Measurements from ENCODE around the gene KCNQ1.

Gene KCNQ1

GRCh38 chr11:2820976-2821375 lies 376.2 kb downstream of the KCNQ1 start:
- DNase-seq = no peak

- DNase-seq = no peak
These were observed 377.1 kb downstream of the KCNQ1 start for GRCh38 chr11:2821891-2822290.

- no peak for DNase-seq
These were observed 380.0 kb downstream of the KCNQ1 start for GRCh38 chr11:2824851-2825250.

DNA sequence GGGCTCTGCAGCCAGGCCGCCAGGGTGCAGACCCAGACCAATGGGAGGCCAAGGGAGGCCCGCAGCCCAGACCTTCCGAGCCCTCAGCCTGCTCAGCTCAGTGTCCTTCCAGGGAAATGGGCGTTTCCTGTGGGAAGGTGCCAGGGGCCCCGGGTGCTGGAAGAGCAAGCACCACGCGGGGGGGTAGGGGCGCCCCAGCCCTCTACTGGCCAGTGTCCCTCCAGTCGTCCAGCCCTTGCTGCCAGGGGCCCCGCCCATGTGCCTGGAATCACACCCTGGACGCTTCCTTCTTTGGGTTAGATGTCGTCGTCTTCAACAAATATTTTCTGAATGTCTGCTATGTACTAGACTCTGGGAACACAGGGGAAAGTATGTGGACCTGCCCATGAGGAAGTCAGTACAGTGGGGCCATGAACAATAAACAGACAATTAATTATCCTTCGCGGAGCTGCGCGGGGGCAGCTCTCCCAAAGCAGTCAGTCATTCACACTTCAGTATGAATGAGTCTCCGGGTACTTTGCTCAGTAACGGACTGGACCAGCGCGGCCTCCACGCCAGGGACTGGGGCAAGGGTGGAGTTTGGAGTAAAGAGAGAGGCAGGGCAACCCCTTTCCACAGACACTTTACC lies 380.6 kb downstream of the KCNQ1 start:
- DNase-seq = no peak

DNA sequence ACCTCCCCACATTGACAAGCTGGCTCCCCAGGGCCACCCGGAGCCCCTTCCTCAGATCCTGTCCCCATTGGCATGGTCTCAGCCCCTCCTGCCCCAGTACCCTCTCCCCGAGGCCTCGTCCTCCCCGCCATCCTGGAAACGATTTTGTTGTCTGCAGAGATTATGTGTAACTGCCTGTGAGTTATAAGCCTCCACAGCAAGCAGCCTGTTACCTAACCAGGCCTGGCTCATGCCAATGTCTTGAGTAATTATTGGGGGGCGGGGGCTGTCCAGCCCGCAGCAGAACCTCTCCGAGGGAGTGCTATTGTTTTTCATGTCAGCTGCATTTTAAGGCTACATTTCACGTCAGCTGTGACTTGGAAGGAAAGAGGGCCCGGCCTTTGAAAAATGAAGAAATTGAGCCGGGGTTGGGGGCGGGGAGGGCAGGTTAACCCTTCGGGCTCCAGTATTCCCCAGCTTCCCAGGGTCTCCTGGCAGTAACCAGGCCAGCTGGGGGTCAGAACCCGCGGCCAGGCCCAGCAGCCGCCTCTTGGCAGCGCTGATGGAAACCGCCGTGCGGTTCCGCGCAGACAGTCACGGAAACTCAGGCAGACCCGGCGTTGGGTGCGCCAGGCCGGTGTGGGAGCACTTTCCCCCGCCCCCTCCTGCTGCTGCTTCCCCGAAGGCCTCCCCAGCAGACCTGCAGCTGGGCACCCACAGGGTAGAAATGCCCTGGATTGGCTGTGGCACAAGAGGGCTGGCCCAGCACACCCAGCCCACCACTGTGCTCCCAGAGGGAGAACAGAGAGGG lies 381.3 kb downstream of the KCNQ1 start:
- no peak for DNase-seq

- DNase-seq = no peak
These were observed 381.9 kb downstream of the KCNQ1 start for GRCh38 chr11:2826679-2827056.

DNA sequence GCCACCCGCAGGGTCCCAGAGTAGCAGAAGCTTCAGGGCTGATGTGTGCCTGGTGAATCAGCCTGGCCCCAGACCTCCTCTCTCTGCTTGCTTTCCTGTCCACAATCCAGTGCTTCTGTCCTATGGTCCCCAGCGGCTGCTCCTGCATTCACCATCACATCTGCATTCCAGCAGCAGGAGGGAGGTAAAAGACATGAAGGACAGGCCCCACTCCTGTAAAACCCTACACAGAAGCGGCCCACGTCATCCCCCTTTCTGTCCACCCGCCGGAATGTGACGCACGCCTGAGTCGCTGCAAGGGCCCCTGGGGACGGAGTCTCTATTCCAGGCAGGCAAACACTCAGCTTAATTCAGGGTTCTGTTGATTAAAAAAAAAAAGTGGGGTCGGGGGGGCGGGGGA lies 382.4 kb downstream of the KCNQ1 start:
- no peak for DNase-seq

DNA sequence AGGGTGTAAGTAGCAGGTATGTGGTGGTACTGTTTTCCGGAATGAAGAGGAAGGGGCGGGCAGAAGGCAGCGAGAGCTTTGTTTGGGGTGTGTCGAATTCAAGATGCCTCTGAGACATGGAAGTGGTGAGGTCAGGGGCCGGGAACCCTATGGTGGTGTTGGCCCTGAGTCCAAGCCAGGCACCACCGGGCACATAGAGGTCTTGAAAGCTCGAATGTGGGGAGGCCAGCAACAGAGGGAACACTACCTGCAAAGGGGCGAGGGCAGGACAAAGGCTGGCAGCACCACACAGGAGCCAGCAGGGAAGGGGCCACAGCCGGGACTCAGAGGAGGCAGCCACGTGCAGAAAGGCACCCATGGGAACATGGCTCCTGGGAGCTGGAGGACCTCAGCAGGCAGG lies 383.0 kb downstream of the KCNQ1 start:
- no peak for DNase-seq

DNA sequence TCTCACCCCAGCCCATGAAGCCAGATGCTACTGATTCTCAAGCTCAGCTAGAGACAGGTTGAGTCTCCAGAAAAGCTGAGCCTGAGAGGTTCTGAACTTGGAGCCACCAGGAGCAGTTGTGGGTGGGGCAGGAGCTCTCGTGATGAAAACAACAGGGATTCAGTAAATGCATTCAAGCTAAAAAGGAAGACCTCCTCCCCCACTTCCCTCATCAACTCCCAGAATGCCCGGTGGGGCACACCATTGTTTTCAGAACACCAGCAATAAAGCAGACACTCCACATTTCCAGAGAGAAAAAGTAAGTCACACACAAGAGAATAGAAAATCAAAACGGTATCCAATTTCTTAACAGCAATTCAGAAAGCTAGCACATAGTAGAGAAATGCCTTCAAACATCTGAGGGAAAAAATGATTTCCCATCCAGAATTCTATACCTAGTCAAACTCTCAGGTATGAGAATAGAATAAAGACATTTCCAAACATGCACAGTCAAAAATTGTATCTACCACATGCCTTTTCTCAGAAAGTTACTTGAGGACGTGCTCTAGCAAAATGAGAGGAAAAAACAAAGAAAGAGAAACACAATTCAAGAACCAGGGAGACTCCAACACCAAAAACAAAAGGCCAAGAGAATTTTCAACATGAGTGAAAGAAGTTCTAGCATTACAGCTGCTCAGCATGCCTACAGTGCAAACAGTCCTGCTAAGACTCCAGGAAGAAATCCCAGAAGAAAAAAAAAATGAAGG lies 383.9 kb downstream of the KCNQ1 start:
- DNase-seq = no peak

GRCh38 chr11:2830030-2830812 lies 385.4 kb downstream of the KCNQ1 start:
- no peak for DNase-seq

- no peak for DNase-seq
These were observed 386.1 kb downstream of the KCNQ1 start for GRCh38 chr11:2830886-2831285.

GRCh38 chr11:2831781-2832532 lies 387.1 kb downstream of the KCNQ1 start:
- DNase-seq = no peak

DNA sequence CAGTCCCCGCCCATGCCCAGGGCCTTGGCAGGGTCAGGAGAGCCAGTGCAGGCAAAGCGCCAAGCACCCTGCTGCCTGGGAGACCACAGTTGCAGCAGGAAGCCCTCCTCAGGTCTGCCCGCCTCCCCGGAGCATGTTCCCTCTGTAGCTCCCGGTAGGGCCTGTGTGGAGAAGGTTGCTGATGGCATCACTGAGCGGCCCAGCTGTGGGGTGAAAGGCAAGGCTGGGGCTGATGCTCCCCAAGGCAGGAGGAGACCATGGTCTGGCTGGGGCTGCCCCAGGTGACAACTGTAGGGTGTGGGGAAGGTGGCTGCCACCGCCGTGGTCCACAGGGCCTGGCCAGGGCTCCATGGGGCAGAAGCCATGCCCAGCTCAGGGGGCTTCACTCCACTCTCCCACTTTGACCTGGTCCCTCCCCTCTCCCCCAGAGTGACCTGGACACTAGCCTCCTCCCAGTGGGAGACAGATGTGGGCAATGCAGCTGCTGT lies 387.8 kb downstream of the KCNQ1 start:
- DNase-seq = no peak

GRCh38 chr11:2833051-2833715 lies 388.4 kb downstream of the KCNQ1 start:
- no peak for DNase-seq

GRCh38 chr11:2833716-2834502 lies 389.1 kb downstream of the KCNQ1 start:
- no peak for DNase-seq

GRCh38 chr11:2834503-2835273 lies 389.9 kb downstream of the KCNQ1 start:
- DNase-seq = no peak

- no peak for DNase-seq
These were observed 390.5 kb downstream of the KCNQ1 start for GRCh38 chr11:2835296-2835695.

DNA sequence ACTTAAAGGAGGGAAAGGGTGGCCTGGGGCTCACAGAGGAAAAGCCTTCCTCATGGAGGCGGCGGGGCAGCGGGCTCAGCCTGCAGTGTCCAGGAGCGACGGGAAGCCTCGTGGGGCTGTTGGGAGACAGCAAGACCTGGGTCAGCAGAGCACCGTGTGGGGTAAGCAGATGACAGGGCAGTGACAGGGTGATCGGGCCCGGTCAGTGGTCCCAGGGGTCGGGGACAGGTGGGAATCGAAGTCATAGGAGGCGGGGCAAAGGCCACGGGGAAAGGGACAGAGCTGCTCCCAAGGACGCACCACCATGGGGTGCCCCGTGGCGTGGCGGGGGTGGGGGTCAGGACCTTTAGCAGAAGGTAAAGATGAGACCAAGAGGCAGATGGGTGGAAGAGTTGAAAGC lies 390.9 kb downstream of the KCNQ1 start:
- DNase-seq = no peak

DNA sequence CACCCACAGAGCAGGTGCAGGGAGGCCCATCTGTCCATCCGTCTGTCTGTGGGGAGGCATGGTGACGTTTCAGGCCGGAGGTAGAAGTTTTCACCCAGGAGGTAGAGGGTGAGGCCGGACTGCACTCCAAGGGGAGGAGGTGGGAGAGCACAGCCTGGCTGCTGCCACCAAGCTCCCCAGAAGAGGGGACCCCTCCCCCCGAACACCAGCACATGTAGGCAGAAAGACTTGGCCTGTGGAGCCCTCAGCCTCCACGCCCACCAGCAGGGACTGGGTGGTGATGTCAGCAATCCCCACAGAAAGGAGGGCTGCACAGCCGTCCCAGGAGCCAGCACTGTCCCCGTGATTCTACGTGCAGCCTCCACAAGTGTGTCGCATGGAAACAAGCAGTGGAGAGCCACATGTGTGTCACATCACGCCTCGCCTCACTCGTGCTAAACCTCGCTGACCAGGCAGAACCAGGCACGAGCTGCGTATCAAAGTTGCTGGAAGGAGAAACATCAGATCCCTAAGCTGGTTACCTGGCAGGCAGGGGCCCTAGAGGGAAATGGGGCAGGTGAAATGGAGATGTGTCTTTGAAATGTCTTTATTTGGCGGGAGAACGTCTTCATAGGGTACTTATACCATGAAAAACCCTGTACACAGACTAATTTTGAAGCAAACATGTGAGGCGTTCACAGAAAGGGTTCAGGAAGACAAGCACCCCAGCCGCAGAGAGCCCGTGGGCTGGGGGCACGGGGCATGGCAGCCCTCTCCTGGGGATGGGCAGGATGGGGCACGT lies 391.7 kb downstream of the KCNQ1 start:
- no peak for DNase-seq

Measured in stimulated activated CD8-positive, alpha-beta memory T cell treated with anti-CD3 and anti-CD28 coated beads, Interleukin-4, amount 100 ng/mL, for 48 hours (primary cell).